Thyroid gland (tissue), 4 donors: ENCODE measurements around the gene FKBP10.

Source experiments
- CTCF ChIP-seq, 6 experiments: fragments of 200-600 bp in 3 of 6; fragments of 450-650 bp in 3 of 6; sonication (generic) in 3 of 6; IDR thresholded peaks; one replicate each; pipeline ENCODE4 v1.5.1; 2016 to 2019; ENCODE audit warnings: antibody characterized with exemption in 6 of 6, mild to moderate bottlenecking in 2 of 6, inconsistent platforms in 1 of 6, moderate library complexity in 1 of 6
- POLR2A ChIP-seq, 2 donors: fragments of 450-650 bp; IDR thresholded peaks; one replicate each; pipeline ENCODE4 v1.6.1; 2017; ENCODE audit warnings: antibody characterized with exemption in 2 of 2, mild to moderate bottlenecking in 2 of 2, moderate library complexity in 1 of 2

GRCh38 chr17:41813152-41813680, 412 bp downstream of the FKBP10 start:
- TF ChIP-seq CTCF (IDR thresholded peaks at IDR 0.05) = no peak
- TF ChIP-seq POLR2A (IDR thresholded peaks at IDR 0.05) = no peak
